Activated naive CD8-positive, alpha-beta T cell (primary cell): ENCODE results near the gene SMOC2.

Experiments used
- H3K27ac Mint-ChIP-seq: one replicate; pipeline ENCODE4 v1.8.0; 2021; ENCODE audit warnings: mixed read lengths
- H3K27me3 Mint-ChIP-seq: one replicate; pipeline ENCODE4 v1.8.0; 2021; ENCODE audit warnings: mixed read lengths
- H3K36me3 Mint-ChIP-seq: one replicate; pipeline ENCODE4 v1.8.0; 2021; ENCODE audit warnings: mixed read lengths
- H3K4me1 Mint-ChIP-seq: one replicate; pipeline ENCODE4 v1.8.0; 2021; ENCODE audit warnings: low read depth, mixed read lengths
- H3K4me3 Mint-ChIP-seq: one replicate; pipeline ENCODE4 v1.8.0; 2021; ENCODE audit warnings: mild to moderate bottlenecking, mixed read lengths
- H3K9me3 Mint-ChIP-seq: one replicate; pipeline ENCODE4 v1.8.0; 2021; ENCODE audit warnings: low read depth, mixed read lengths

The SMOC2 gene

GRCh38 chr6:168583126-168583525 is 142.1 kb downstream of the SMOC2 start:
- Mint-ChIP-seq H3K27ac (no peak overlapping the region), H3K36me3 (no peaks in the 10 kb centered on the region), H3K4me1 (no peaks in the 10 kb centered on the region), H3K27me3 (peaks cover 1% of the 10 kb centered on the region), H3K9me3 (no peaks in the 10 kb centered on the region), H3K4me3 (no peak overlapping the region)

- Mint-ChIP-seq H3K4me1 (no peaks in the 10 kb centered on the region), H3K4me3 (no peak overlapping the region), H3K9me3 (no peaks in the 10 kb centered on the region), H3K27me3 (peaks cover 1% of the 10 kb centered on the region), H3K27ac (no peak overlapping the region), H3K36me3 (no peaks in the 10 kb centered on the region)
Measured at GRCh38 chr6:168583821-168584220, 142.8 kb downstream of the SMOC2 start.

GRCh38 chr6:168584249-168584648 is 143.3 kb downstream of the SMOC2 start:
- Mint-ChIP-seq H3K27ac (no peak overlapping the region), H3K4me3 (no peak overlapping the region), H3K36me3 (no peaks in the 10 kb centered on the region), H3K4me1 (no peaks in the 10 kb centered on the region), H3K9me3 (no peaks in the 10 kb centered on the region), H3K27me3 (peaks cover 1% of the 10 kb centered on the region)

- Mint-ChIP-seq H3K9me3 (no peaks in the 10 kb centered on the region), H3K36me3 (no peaks in the 10 kb centered on the region), H3K27ac (no peak overlapping the region), H3K4me3 (no peak overlapping the region), H3K4me1 (no peaks in the 10 kb centered on the region), H3K27me3 (peaks cover 1% of the 10 kb centered on the region)
Measured at GRCh38 chr6:168584671-168585070, 143.7 kb downstream of the SMOC2 start.

- Mint-ChIP-seq H3K36me3 (no peaks in the 10 kb centered on the region), H3K4me1 (no peaks in the 10 kb centered on the region), H3K4me3 (no peak overlapping the region), H3K27ac (no peak overlapping the region), H3K9me3 (no peaks in the 10 kb centered on the region), H3K27me3 (peaks cover 1% of the 10 kb centered on the region)
Measured at GRCh38 chr6:168585441-168585840, 144.5 kb downstream of the SMOC2 start.

- no peak overlapping the region for H3K4me3 Mint-ChIP-seq
- no peak overlapping the region for H3K27ac Mint-ChIP-seq
- no peaks in the 10 kb centered on the region for H3K9me3 Mint-ChIP-seq
- no peaks in the 10 kb centered on the region for H3K36me3 Mint-ChIP-seq
- H3K4me1 Mint-ChIP-seq = no peaks in the 10 kb centered on the region
- peaks cover 1% of the 10 kb centered on the region for H3K27me3 Mint-ChIP-seq
Measured at GRCh38 chr6:168589275-168589674, 148.3 kb downstream of the SMOC2 start.

- Mint-ChIP-seq H3K4me3 (no peak overlapping the region), H3K9me3 (no peaks in the 10 kb centered on the region), H3K4me1 (no peaks in the 10 kb centered on the region), H3K27me3 (peaks cover 1% of the 10 kb centered on the region), H3K27ac (no peak overlapping the region), H3K36me3 (no peaks in the 10 kb centered on the region)
Measured at GRCh38 chr6:168590406-168590805, 149.4 kb downstream of the SMOC2 start.

- no peaks in the 10 kb centered on the region for H3K36me3 Mint-ChIP-seq
- no peak overlapping the region for H3K27ac Mint-ChIP-seq
- no peaks in the 10 kb centered on the region for H3K9me3 Mint-ChIP-seq
- no peaks in the 10 kb centered on the region for H3K27me3 Mint-ChIP-seq
- H3K4me3 Mint-ChIP-seq = no peak overlapping the region
- H3K4me1 Mint-ChIP-seq = no peaks in the 10 kb centered on the region
Measured at GRCh38 chr6:168596344-168596743, 155.4 kb downstream of the SMOC2 start.

- no peaks in the 10 kb centered on the region for H3K9me3 Mint-ChIP-seq
- H3K36me3 Mint-ChIP-seq = no peaks in the 10 kb centered on the region
- no peaks in the 10 kb centered on the region for H3K4me1 Mint-ChIP-seq
- no peaks in the 10 kb centered on the region for H3K27me3 Mint-ChIP-seq
- no peak overlapping the region for H3K4me3 Mint-ChIP-seq
- H3K27ac Mint-ChIP-seq = no peak overlapping the region
Measured at GRCh38 chr6:168597471-168597875, 156.5 kb downstream of the SMOC2 start.

GRCh38 chr6:168598251-168599117 is 157.5 kb downstream of the SMOC2 start:
- Mint-ChIP-seq H3K4me1 (no peaks in the 10 kb centered on the region), H3K27me3 (no peaks in the 10 kb centered on the region), H3K27ac (no peak overlapping the region), H3K36me3 (no peaks in the 10 kb centered on the region), H3K4me3 (no peak overlapping the region), H3K9me3 (no peaks in the 10 kb centered on the region)

GRCh38 chr6:168599118-168599494 is 158.1 kb downstream of the SMOC2 start:
- H3K27me3 Mint-ChIP-seq = no peaks in the 10 kb centered on the region
- no peak overlapping the region for H3K4me3 Mint-ChIP-seq
- H3K36me3 Mint-ChIP-seq = no peaks in the 10 kb centered on the region
- no peak overlapping the region for H3K27ac Mint-ChIP-seq
- no peaks in the 10 kb centered on the region for H3K4me1 Mint-ChIP-seq
- H3K9me3 Mint-ChIP-seq = no peaks in the 10 kb centered on the region

GRCh38 chr6:168599769-168600330 is 158.9 kb downstream of the SMOC2 start:
- H3K9me3 Mint-ChIP-seq = no peaks in the 10 kb centered on the region
- H3K27me3 Mint-ChIP-seq = no peaks in the 10 kb centered on the region
- no peaks in the 10 kb centered on the region for H3K4me1 Mint-ChIP-seq
- H3K27ac Mint-ChIP-seq = no peak overlapping the region
- no peak overlapping the region for H3K4me3 Mint-ChIP-seq
- H3K36me3 Mint-ChIP-seq = no peaks in the 10 kb centered on the region

- no peaks in the 10 kb centered on the region for H3K4me1 Mint-ChIP-seq
- no peak overlapping the region for H3K27ac Mint-ChIP-seq
- H3K9me3 Mint-ChIP-seq = no peaks in the 10 kb centered on the region
- H3K27me3 Mint-ChIP-seq = no peaks in the 10 kb centered on the region
- no peaks in the 10 kb centered on the region for H3K36me3 Mint-ChIP-seq
- H3K4me3 Mint-ChIP-seq = no peak overlapping the region
Measured at GRCh38 chr6:168600381-168600780, 159.4 kb downstream of the SMOC2 start.

GRCh38 chr6:168601111-168601510 is 160.1 kb downstream of the SMOC2 start:
- Mint-ChIP-seq H3K36me3 (no peaks in the 10 kb centered on the region), H3K9me3 (no peaks in the 10 kb centered on the region), H3K4me1 (no peaks in the 10 kb centered on the region), H3K27ac (no peak overlapping the region), H3K4me3 (no peak overlapping the region), H3K27me3 (no peaks in the 10 kb centered on the region)

- no peaks in the 10 kb centered on the region for H3K27me3 Mint-ChIP-seq
- H3K4me3 Mint-ChIP-seq = no peak overlapping the region
- H3K9me3 Mint-ChIP-seq = no peaks in the 10 kb centered on the region
- no peaks in the 10 kb centered on the region for H3K4me1 Mint-ChIP-seq
- no peaks in the 10 kb centered on the region for H3K36me3 Mint-ChIP-seq
- no peak overlapping the region for H3K27ac Mint-ChIP-seq
Measured at GRCh38 chr6:168601546-168601945, 160.6 kb downstream of the SMOC2 start.

GRCh38 chr6:168602576-168602975 is 161.6 kb downstream of the SMOC2 start:
- H3K4me1 Mint-ChIP-seq = no peaks in the 10 kb centered on the region
- no peak overlapping the region for H3K27ac Mint-ChIP-seq
- H3K9me3 Mint-ChIP-seq = no peaks in the 10 kb centered on the region
- H3K27me3 Mint-ChIP-seq = peaks cover 2% of the 10 kb centered on the region
- H3K4me3 Mint-ChIP-seq = no peak overlapping the region
- H3K36me3 Mint-ChIP-seq = no peaks in the 10 kb centered on the region
